Right lobe of liver (tissue), 6 donors: ENCODE measurements around the gene LRRK2. TPM values are rescaled to one million over a fixed set of nuclear protein-coding genes. Genes with fewer than 3 reads are reported as not detected.

ENCODE experiments used
- ATAC-seq, 4 donors: fragments of 200-7000 bp; cut with Tn5 transposase; one replicate each; pipeline ENCODE4 v1.9.1; 2020; ENCODE audit warnings: mild to moderate bottlenecking in 4 of 4, moderate library complexity in 4 of 4
- DNase-seq, 3 donors: peaks; one replicate each; pipeline ENCODE4 v3.0.0-alpha.2; 2020
- H3K27ac ChIP-seq, 3 donors: fragments of 200-600 bp; one replicate each; pipeline ENCODE4 v1.8.0; 2022
- H3K27me3 ChIP-seq, 2 donors: fragments of 200-600 bp; one replicate each; pipeline ENCODE4 v1.8.0; 2022
- H3K36me3 ChIP-seq, 4 donors: fragments of 200-600 bp; sonication (generic) in 1 of 4; one replicate each; pipeline versions ENCODE4 v1.5.1 to v1.8.0; 2017 to 2022; ENCODE audit warnings: control low read depth in 1 of 4
- H3K4me1 ChIP-seq, 4 donors: fragments of 200-600 bp; sonication (generic) in 1 of 4; one replicate each; pipeline versions ENCODE4 v1.5.1 to v1.8.0; 2017 to 2022; ENCODE audit warnings: control low read depth in 1 of 4
- H3K4me3 ChIP-seq, 3 donors: fragments of 200-600 bp; one replicate each; pipeline ENCODE4 v1.8.0; 2022
- H3K9me3 ChIP-seq, 4 donors: fragments of 200-600 bp; sonication (generic) in 1 of 4; one replicate each; pipeline versions ENCODE4 v1.5.1 to v1.8.0; 2017 to 2022; ENCODE audit warnings: control low read depth in 1 of 4
- POLR2A ChIP-seq: fragments of 450-650 bp; IDR thresholded peaks from one replicate; pipeline ENCODE4 v1.6.1; 2017; ENCODE audit warnings: antibody characterized with exemption, mild to moderate bottlenecking
- WGBS: methylation state at CpG from one replicate; pipeline ENCODE4 v1.1.6; 2018; ENCODE audit warnings: low coverage, low lambda C conversion rate; ENCODE audit not compliant: insufficient coverage; ENCODE audit errors: missing lambda C conversion rate; 5-methylcytosine and 5-hydroxymethylcytosine counted together
- intact Hi-C, 2 donors: fragments of 100-400 bp; cut with DNase I; formaldehyde crosslinking; loops; one replicate each; pipeline versions ENCODE4 v1.11.2 to v1.14.1; 2022
- total RNA-seq, 6 experiments: library from RNA; depleted of rRNA in 2 of 6; stranded (reverse); fragments of >200 nt in 2 of 6; fragmentation: NEBNext Ultra II Directional in 3 of 6; extraction: Animal tissue kit (Norgen Biotek cat#: 25700) in 3 of 6; gene quantifications; one replicate each; pipeline versions ENCODE4 v1.1.0 to v1.2.4, GENCODE V29; 2016 to 2023
- TF ChIP-seq, protein P1 (sequence below), 4 donors: fragments of 200-600 bp in 3 of 4; fragments of 450-650 bp in 1 of 4; IDR thresholded peaks; one replicate each; pipeline versions ENCODE4 v1.5.1 to v1.8.0; 2016 to 2022; ENCODE audit warnings: antibody characterized with exemption in 4 of 4, mild to moderate bottlenecking in 2 of 4
- donor health status: DM: no; HTN: yes; CAD: no.
- donor health status: DM: no; HTN: no; CAD: no.
- donor health status: DM: no; HTN: no; CAD: no.
- donor health status: DM: no; HTN: yes; CAD: no.
- donor health status: DM: no; HTN: yes; CAD: no.

The LRRK2 gene
- total RNA-seq, 6 experiments from 2014 or later = 4.1 to 19.1 (median 6.1) TPM

DNA sequence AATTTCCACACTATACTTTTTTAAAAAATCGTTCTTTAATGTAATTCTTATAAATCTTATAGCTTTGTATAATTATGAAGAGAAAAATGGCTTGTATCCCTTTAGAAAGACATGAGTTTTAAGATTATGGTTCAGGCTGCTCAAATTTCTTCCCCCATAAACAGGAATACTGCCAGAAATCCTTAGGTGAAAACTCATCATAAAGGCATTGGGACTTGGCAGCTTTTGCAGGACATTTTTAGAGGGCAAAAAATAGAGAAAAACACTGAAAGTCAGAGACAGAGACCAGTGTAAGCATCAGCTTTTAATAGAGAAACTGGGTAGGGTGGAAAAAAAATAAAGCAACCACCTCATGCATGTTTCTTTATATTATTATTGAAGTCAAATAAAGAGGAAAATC, 29.1 kb downstream of the LRRK2 start:
- TF ChIP-seq POLR2A = no peak
- TF ChIP-seq, protein P1, sequence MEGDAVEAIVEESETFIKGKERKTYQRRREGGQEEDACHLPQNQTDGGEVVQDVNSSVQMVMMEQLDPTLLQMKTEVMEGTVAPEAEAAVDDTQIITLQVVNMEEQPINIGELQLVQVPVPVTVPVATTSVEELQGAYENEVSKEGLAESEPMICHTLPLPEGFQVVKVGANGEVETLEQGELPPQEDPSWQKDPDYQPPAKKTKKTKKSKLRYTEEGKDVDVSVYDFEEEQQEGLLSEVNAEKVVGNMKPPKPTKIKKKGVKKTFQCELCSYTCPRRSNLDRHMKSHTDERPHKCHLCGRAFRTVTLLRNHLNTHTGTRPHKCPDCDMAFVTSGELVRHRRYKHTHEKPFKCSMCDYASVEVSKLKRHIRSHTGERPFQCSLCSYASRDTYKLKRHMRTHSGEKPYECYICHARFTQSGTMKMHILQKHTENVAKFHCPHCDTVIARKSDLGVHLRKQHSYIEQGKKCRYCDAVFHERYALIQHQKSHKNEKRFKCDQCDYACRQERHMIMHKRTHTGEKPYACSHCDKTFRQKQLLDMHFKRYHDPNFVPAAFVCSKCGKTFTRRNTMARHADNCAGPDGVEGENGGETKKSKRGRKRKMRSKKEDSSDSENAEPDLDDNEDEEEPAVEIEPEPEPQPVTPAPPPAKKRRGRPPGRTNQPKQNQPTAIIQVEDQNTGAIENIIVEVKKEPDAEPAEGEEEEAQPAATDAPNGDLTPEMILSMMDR (IDR thresholded peaks at IDR 0.05) = no peak
- ATAC-seq (no peak), DNase-seq (no peak)
- Histone ChIP-seq H3K4me3 (no peak overlapping the region), H3K4me1 (no peaks in the 10 kb centered on the region), H3K27ac (no peak overlapping the region), H3K36me3 (peaks cover 0 to 25% (median 0%) of the 10 kb centered on the region in 4 donors), H3K9me3 (no peaks in the 10 kb centered on the region), H3K27me3 (no peaks in the 10 kb centered on the region)
- intact Hi-C loops = no loop called here
- 94% methylated on average over 1 of the region's 1 CpG for WGBS

DNA sequence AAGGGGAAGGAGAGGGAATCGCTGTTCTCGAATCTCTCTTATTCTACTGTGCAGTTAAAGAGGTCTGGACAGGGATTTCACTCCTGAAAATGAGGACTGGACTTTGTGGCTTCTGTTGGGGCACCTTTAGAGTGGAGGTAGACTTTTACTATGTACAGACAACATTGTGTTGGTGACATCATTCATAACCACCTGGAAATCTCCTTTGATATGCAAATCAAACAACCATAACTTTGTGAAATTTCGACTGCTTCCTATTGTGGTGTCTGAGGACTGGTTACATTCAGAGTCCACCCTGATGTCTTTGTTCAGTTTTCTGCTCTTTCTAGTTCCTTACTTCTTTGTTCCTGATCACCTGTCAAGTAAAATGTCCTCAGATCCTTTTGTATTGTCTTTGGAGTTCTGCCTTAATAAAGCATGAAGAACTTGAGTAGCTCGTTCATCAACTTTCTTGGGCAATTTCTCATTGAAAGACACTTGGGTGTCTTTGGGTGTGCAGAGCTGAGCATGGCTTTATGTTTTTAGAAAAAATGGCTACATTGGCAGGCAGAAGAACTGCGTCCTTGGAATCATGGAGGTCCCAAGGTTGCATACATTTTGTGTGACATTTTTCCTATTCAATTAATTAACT, 29.8 kb downstream of the LRRK2 start:
- Histone ChIP-seq H3K4me3 (no peak overlapping the region), H3K27me3 (no peaks in the 10 kb centered on the region), H3K27ac (no peak overlapping the region), H3K4me1 (no peaks in the 10 kb centered on the region), H3K36me3 (peaks cover 0 to 28% (median 0%) of the 10 kb centered on the region in 4 donors), H3K9me3 (no peaks in the 10 kb centered on the region)
- intact Hi-C loops = no loop called here
- ATAC-seq = no peak
- 92% methylated on average over 5 of the region's 5 CpGs for WGBS
- TF ChIP-seq, protein P1 (IDR thresholded peaks at IDR 0.05) = no peak
- no peak for TF ChIP-seq POLR2A
- no peak for DNase-seq

DNA sequence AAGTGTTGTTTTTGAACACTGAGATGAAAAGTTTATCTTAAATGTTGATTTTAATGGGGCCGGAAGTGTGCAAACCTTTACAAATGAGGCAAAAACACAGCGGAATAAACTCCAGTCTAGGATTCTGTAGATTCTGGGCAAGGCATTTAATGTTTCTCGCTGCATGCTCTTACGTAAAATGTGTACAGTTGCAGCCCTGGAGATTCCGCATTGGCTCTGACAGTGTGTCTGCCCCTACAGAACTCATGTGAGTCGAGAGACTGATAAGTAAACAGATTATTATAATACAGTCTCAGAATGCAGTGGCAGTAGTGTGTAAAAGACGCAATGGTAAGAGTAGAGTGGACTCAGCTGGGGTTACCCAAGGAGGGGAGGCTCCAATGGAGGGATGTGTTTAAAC, 33.6 kb downstream of the LRRK2 start:
- TF ChIP-seq, protein P1 (IDR thresholded peaks at IDR 0.05) = no peak
- no peak for TF ChIP-seq POLR2A
- DNase-seq (no peak), ATAC-seq (no peak)
- Histone ChIP-seq H3K4me1 (no peaks in the 10 kb centered on the region), H3K27ac (no peak overlapping the region), H3K9me3 (no peaks in the 10 kb centered on the region), H3K36me3 (peaks cover 0 to 19% (median 1%) of the 10 kb centered on the region in 4 donors), H3K4me3 (no peak overlapping the region), H3K27me3 (no peaks in the 10 kb centered on the region)
- WGBS = 84% methylated on average over 6 of the region's 7 CpGs
- intact Hi-C loops = no loop called here

DNA sequence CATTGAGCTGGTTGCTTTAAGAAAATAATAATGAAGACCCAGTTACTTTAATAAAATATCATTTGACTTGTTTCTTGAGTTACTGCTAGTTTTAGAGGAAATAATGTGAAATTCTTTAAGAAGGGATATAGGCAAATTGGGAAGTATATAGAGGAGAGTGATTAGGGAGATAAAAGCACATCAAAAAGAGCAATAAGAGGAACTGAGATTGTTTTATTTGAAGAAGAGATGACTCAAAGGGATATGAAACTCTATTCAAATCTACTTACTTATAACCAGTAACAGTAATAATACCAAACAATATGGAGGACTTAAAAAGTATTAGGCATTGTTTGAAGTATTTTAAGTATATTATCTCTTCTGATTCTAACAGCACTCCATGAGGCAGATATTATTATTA, 37.1 kb downstream of the LRRK2 start:
- no peaks in the 10 kb centered on the region for H3K4me1 ChIP-seq
- H3K4me3 ChIP-seq = no peak overlapping the region
- no peaks in the 10 kb centered on the region for H3K9me3 ChIP-seq
- no peak for ATAC-seq
- no peak overlapping the region for H3K27ac ChIP-seq
- TF ChIP-seq, protein P1 (IDR thresholded peaks at IDR 0.05) = no peak
- TF ChIP-seq POLR2A = no peak
- intact Hi-C loops = no loop called here
- H3K27me3 ChIP-seq = no peaks in the 10 kb centered on the region
- H3K36me3 ChIP-seq = peaks cover 0 to 10% (median 1%) of the 10 kb centered on the region in 4 donors
- no peak for DNase-seq

DNA sequence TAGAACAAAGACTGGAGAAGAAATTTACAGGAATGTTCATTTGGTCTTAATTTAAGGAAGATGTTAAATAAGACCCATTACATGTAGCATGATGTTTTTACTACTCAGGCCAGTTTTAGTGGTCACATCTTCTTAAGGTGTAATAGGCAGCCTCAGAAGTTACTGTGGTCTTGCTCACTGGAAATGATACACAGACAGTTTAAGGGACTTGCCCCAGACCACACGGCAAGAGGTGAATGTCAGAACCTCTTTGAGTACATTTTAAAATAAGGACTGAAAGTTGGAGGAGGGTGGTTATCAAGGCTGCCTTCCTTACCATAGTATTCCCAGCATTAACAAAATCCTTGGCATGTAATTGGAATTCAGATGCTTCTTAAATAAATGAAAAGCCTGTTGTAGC, 37.9 kb downstream of the LRRK2 start:
- TF ChIP-seq POLR2A = no peak
- TF ChIP-seq, protein P1 (IDR thresholded peaks at IDR 0.05) = no peak
- 30% methylated on average over 1 of the region's 1 CpG for WGBS
- Histone ChIP-seq H3K27me3 (no peaks in the 10 kb centered on the region), H3K4me1 (no peaks in the 10 kb centered on the region), H3K27ac (no peak overlapping the region), H3K36me3 (peaks cover 0 to 10% (median 1%) of the 10 kb centered on the region in 4 donors), H3K4me3 (no peak overlapping the region), H3K9me3 (no peaks in the 10 kb centered on the region)
- intact Hi-C loops = no loop called here
- ATAC-seq = no peak
- no peak for DNase-seq
